Vein endothelial cell (primary cell): ENCODE measurements around the gene CCDC85C. TPM values are rescaled to one million over a fixed set of nuclear protein-coding genes. Genes with fewer than 3 reads are reported as not detected.

ENCODE experiments used
- small RNA-seq: library from RNA; depleted of rRNA; stranded (forward); fragments of <200 nt; gene quantifications from one replicate; pipeline ENCODE3, GENCODE V24; 2012
- total RNA-seq: library from RNA; depleted of rRNA; stranded (reverse); fragments of >200 nt; gene quantifications from 2 replicates; pipeline ENCODE4 v1.2.3, GENCODE V29; 2012

Gene CCDC85C
- total RNA-seq: 24.6 and 36.3 TPM in 2 replicates

GRCh38 chr14:99603471-99604277, at the start of gene CCDC85C:
TSS of gene CCDC85C (minus strand) at chr14:99604207. CDS start at chr14:99603959, 248 bp downstream.

GRCh38 chr14:99644723-99645544, 40.9 kb upstream of the CCDC85C start, which contains the start of gene HHIPL1:
TSS of gene HHIPL1 (plus strand) at chr14:99645129. CDS start at chr14:99645208, 79 bp downstream.

DNA sequence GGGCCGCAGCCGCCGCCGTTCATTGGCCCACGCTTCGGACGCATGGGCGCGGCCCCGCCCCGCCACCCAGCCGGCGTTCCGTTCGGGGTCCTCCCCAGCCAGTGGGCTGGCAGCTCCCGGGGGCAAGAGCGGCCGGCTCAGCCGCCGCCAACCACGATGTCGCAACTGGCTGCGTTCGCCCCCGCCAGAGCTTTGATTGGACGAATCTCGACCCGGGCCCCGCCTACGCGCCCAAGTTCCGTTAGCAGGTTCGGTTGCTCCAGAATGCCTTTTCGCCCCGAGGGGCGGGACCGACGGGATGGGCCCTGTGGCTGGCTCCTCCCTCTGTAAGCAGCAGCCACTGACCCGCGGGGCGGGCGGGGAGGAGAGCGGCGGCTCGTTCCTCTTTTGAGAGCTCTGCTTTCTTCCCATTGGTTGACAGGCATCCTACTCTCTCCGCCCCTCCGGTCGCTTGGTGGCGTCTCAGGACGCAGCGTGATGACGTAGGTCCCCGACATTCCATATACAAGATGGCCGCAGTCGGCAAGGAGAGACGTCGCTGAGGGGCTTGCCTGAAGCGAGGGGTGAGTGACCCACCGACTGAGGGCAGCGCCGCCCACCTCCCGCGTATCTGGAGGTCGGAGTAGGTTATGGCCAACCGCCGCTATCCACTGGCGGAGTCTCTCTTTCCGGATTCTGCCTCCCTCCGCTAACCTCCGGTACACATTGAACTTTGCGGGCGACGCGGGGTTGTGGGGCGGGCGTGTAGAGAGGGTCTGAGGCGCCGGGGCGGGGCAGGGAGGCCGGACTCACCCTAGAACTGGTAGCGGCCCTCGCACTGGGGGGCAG, 122.9 kb downstream of the CCDC85C start, which contains the start of gene CCNK:
Gene CCNK, plus strand, starts transcription at position 493 of the 828 bp plus-strand sequence. CDS start 11,269 bp downstream, outside the sequence.

DNA sequence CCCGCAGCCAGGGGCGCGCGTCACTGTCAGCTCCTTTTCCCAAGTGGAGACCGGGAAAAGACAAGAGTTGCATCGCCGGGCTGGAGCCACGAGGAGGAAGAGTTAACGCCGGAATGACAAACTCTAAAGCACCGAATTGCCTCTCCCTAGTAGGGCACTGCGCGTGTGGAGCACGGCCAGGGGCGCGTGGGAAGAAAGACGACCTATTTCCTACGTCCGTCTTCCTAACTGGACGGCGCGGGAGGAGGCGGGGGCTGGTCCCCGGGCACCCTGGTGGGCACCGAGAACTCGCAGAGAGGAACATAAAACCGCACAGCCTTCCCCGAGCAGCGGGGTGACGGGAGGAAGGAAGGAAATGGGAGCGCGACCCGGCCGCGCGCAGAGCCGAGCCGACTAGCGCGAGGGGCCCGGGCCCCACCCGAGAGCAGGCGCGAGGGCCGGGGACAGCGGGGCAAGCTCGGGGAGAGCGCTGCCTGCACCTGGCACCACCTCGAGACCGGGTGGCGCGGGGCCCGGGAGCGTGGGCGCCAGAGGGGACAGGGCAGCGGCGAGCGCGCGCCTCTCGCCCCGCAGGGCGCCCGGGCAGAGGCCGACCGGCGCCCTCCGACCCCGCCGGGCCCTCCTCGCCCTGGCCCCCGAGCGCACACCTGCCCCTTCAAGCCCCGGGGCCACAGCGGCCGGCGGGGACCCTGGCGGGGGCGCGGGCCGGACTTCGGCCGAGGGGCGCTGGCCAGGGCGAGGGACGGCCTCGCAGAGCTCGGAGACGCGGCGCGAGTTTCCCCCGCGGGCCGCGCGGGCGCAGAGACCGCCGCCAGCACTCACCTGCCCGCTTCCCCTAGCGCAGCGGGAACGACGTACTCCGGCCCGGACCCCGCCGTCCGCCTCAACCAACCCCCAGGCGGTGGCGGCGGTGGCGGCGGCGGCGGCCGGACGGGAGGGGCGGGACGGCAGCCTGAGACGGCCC, 123.8 kb downstream of the CCDC85C start, which contains the start of gene SETD3:
Gene SETD3, minus strand, starts transcription at position 954 of the 964 bp plus-strand sequence. CDS start 15,054 bp downstream, outside the sequence.

Small RNA genes within 50 kb of the gene (small RNA-seq; reads per million reads assigned to genes)
- gene RF00019: not detected

Other genes with a start within 250 kb of the CCDC85C start
- gene SETD3, start 123.3 kb downstream of the CCDC85C start, total RNA-seq: 71.2 and 75.1 TPM in 2 replicates
- gene CCNK, start 122.8 kb downstream of the CCDC85C start, total RNA-seq: 38.5 and 39.8 TPM in 2 replicates
- 2.9 and 3.3 TPM in 2 replicates for gene HHIPL1, start 40.9 kb upstream of the CCDC85C start, total RNA-seq
- gene CYP46A1, start 80.1 kb upstream of the CCDC85C start, total RNA-seq: 0.19 TPM in 1 of 2 replicates, not detected in the other
- 41.6 and 47.0 TPM in 2 replicates for gene EML1, start 189.2 kb upstream of the CCDC85C start, total RNA-seq